SU-DHL-6 (cell line): ENCODE results near the gene GJB3.

Experiments
- H2AFZ ChIP-seq: fragments of 200-600 bp; sonication (generic); 2 replicates; pipeline ENCODE4 v1.6.1; 2014; ENCODE audit warnings: low read depth, mild to moderate bottlenecking, moderate library complexity, mixed read lengths, antibody characterized with exemption, low read length; ENCODE audit not compliant: severe bottlenecking
- H3F3A ChIP-seq: fragments of 200-600 bp; shearing (Covaris generic); 2 replicates; pipeline ENCODE4 v1.6.0; 2016; ENCODE audit warnings: antibody characterized with exemption, mild to moderate bottlenecking; ENCODE audit not compliant: insufficient read depth
- H3K27ac ChIP-seq: fragments of 200-600 bp; sonication (generic); 2 replicates; pipeline ENCODE4 v1.5.1; 2016; ENCODE audit warnings: low read depth, mild to moderate bottlenecking, low read length, moderate library complexity, mixed read lengths
- H3K27me3 ChIP-seq: fragments of 200-600 bp; sonication (generic), shearing (Covaris generic); 2 replicates; pipeline ENCODE4 v1.6.0; 2014; ENCODE audit warnings: mild to moderate bottlenecking, low read length
- H3K36me3 ChIP-seq: fragments of 200-600 bp; sonication (generic); 2 replicates; pipeline ENCODE4 v1.6.1; 2014; ENCODE audit warnings: mild to moderate bottlenecking, low read length, mixed read lengths
- H3K4me2 ChIP-seq: fragments of 300-600, 200-600 bp; shearing (Covaris generic), sonication (generic); 2 replicates; pipeline ENCODE4 v1.6.0; 2014; ENCODE audit warnings: low read length, low read depth, mild to moderate bottlenecking; ENCODE audit not compliant: poor library complexity, severe bottlenecking
- H3K4me3 ChIP-seq: fragments of 200-600 bp; sonication (generic); 2 replicates; pipeline ENCODE4 v1.5.1; 2014; ENCODE audit warnings: antibody characterized with exemption, low read length, mild to moderate bottlenecking, mixed read lengths; ENCODE audit not compliant: insufficient read depth, poor library complexity, severe bottlenecking
- H3K79me2 ChIP-seq: fragments of 200-600 bp; sonication (generic); 2 replicates; pipeline ENCODE4 v1.6.1; 2014; ENCODE audit warnings: mild to moderate bottlenecking, low read length, moderate library complexity; ENCODE audit not compliant: insufficient read depth
- H3K9ac ChIP-seq: fragments of 200-600 bp; sonication (generic); 2 replicates; pipeline ENCODE4 v1.7.0; 2014; ENCODE audit warnings: mild to moderate bottlenecking, low read length
- H3K9me2 ChIP-seq: fragments of 200-600 bp; sonication (generic); replicated peaks from 2 replicates; pipeline ENCODE4 v1.6.1; 2014; ENCODE audit warnings: low read length; ENCODE audit not compliant: insufficient read depth
- H3K9me3 ChIP-seq: fragments of 200-600 bp; sonication (generic); 2 replicates; pipeline ENCODE4 v1.6.1; 2014; ENCODE audit warnings: low read length, mixed read lengths; ENCODE audit not compliant: insufficient read depth
- H4K20me1 ChIP-seq: fragments of 200-600 bp; sonication (generic); 2 replicates; pipeline ENCODE4 v1.6.1; 2014; ENCODE audit warnings: low read depth, mild to moderate bottlenecking, antibody characterized with exemption, low read length, moderate library complexity, mixed read lengths
- EZH2phosphoT487 ChIP-seq: fragments of 200-600 bp; sonication (generic), shearing (Covaris generic); conservative IDR thresholded peaks from 2 replicates; pipeline ENCODE4 v1.6.1; 2018; ENCODE audit warnings: mild to moderate bottlenecking, antibody characterized with exemption, low read length, moderate library complexity, mixed read lengths
- TF ChIP-seq, protein P1 (sequence below): fragments of 200-600 bp; sonication (generic); IDR thresholded peaks from one replicate; pipeline ENCODE4 v1.5.1; 2017; ENCODE audit warnings: antibody characterized with exemption, mild to moderate bottlenecking, low read length, moderate library complexity; ENCODE audit not compliant: insufficient read depth, poor library complexity, severe bottlenecking

GJB3 gene

GRCh38 chr1:34794001-34794789 is 13.2 kb downstream of the GJB3 start:
- Histone ChIP-seq H3F3A (no peaks in the 10 kb centered on the region), H3K4me3 (no peak overlapping the region), H2AFZ (no peak overlapping the region), H4K20me1 (no peaks in the 10 kb centered on the region), H3K27ac (no peak overlapping the region), H3K9ac (no peak overlapping the region), H3K9me2 (no peaks in the 10 kb centered on the region), H3K9me3 (no peaks in the 10 kb centered on the region), H3K27me3 (no peaks in the 10 kb centered on the region), H3K4me2 (no peak overlapping the region), H3K79me2 (no peaks in the 10 kb centered on the region), H3K36me3 (no peaks in the 10 kb centered on the region)
- TF ChIP-seq, protein P1, sequence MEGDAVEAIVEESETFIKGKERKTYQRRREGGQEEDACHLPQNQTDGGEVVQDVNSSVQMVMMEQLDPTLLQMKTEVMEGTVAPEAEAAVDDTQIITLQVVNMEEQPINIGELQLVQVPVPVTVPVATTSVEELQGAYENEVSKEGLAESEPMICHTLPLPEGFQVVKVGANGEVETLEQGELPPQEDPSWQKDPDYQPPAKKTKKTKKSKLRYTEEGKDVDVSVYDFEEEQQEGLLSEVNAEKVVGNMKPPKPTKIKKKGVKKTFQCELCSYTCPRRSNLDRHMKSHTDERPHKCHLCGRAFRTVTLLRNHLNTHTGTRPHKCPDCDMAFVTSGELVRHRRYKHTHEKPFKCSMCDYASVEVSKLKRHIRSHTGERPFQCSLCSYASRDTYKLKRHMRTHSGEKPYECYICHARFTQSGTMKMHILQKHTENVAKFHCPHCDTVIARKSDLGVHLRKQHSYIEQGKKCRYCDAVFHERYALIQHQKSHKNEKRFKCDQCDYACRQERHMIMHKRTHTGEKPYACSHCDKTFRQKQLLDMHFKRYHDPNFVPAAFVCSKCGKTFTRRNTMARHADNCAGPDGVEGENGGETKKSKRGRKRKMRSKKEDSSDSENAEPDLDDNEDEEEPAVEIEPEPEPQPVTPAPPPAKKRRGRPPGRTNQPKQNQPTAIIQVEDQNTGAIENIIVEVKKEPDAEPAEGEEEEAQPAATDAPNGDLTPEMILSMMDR: no peak
- TF ChIP-seq EZH2phosphoT487: no peak

DNA sequence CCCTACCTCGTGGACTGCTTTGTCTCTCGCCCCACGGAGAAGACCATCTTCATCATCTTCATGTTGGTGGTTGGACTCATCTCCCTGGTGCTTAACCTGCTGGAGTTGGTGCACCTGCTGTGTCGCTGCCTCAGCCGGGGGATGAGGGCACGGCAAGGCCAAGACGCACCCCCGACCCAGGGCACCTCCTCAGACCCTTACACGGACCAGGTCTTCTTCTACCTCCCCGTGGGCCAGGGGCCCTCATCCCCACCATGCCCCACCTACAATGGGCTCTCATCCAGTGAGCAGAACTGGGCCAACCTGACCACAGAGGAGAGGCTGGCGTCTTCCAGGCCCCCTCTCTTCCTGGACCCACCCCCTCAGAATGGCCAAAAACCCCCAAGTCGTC is 13.8 kb downstream of the GJB3 start:
- H3F3A ChIP-seq: no peaks in the 10 kb centered on the region
- H4K20me1 ChIP-seq: no peaks in the 10 kb centered on the region
- H3K79me2 ChIP-seq: no peaks in the 10 kb centered on the region
- H3K4me2 ChIP-seq: no peak overlapping the region
- no peaks in the 10 kb centered on the region for H3K9me2 ChIP-seq
- no peak overlapping the region for H2AFZ ChIP-seq
- H3K27ac ChIP-seq: no peak overlapping the region
- no peak overlapping the region for H3K4me3 ChIP-seq
- no peaks in the 10 kb centered on the region for H3K27me3 ChIP-seq
- H3K9me3 ChIP-seq: no peaks in the 10 kb centered on the region
- TF ChIP-seq EZH2phosphoT487: no peak
- TF ChIP-seq, protein P1: no peak
- no peak overlapping the region for H3K9ac ChIP-seq
- no peaks in the 10 kb centered on the region for H3K36me3 ChIP-seq

- Histone ChIP-seq H3K27me3 (no peaks in the 10 kb centered on the region), H3K36me3 (no peaks in the 10 kb centered on the region), H3K9ac (no peak overlapping the region), H3K27ac (no peak overlapping the region), H4K20me1 (no peaks in the 10 kb centered on the region), H3K9me2 (no peaks in the 10 kb centered on the region), H3K9me3 (no peaks in the 10 kb centered on the region), H2AFZ (no peak overlapping the region), H3F3A (no peaks in the 10 kb centered on the region), H3K4me3 (no peak overlapping the region), H3K4me2 (no peak overlapping the region), H3K79me2 (no peaks in the 10 kb centered on the region)
- TF ChIP-seq, protein P1: no peak
- TF ChIP-seq EZH2phosphoT487: no peak
Measured at GRCh38 chr1:34795916-34796315, 14.9 kb downstream of the GJB3 start.
